Measurements from ENCODE around the gene LSM10.

LSM10 gene

DNA sequence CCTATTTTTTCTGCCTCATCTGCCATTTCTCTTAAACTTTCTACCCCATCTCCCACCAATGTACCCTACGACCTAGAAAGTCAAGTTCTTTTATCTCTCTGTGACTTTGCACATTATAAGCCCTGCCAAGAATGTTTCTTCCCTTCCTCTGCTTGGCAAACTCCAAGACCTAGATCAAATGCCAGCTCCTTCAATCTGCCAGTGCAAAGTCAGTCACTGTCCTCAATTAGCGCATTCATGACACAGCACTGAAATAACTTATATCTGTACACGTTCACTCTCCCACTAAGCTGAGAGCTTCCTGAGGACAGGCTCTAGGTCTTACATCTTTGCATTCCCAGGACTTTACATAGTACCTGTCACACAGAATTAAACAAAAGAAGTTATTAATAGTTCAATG lies 21.4 kb upstream of the LSM10 start:
- no peak for ATAC-seq (ENCODE audit: insufficient read depth, low read depth)
- no peaks in the 10 kb centered on the region for H3K79me2 ChIP-seq (ENCODE audit: insufficient read depth, low read length)

GRCh38 chr1:36417931-36418330 lies 20.2 kb upstream of the LSM10 start:
- H3K27ac ChIP-seq (ENCODE audit: low read length) = no peak overlapping the region
- no peaks in the 10 kb centered on the region for H4K20me1 ChIP-seq (ENCODE audit: insufficient read depth, low read length)
- H3K79me2 ChIP-seq (ENCODE audit: insufficient read depth, low read length) = no peaks in the 10 kb centered on the region
- DNase-seq (no peak), ATAC-seq (ENCODE audit: insufficient read depth, low read depth) (no peak)
- no peaks in the 10 kb centered on the region for H3K9me3 ChIP-seq (ENCODE audit: insufficient read depth, low read length, severe bottlenecking)
- H3K36me3 ChIP-seq (ENCODE audit: insufficient read depth, low read length) = peaks cover 5% of the 10 kb centered on the region; the same call in 1 of the 2 replicates
- no peaks in the 10 kb centered on the region for H3K27me3 ChIP-seq (ENCODE audit: insufficient read depth, low read length, poor library complexity)
- peaks cover 7% of the 10 kb centered on the region for H3K4me1 ChIP-seq (ENCODE audit: insufficient read depth, low read length)
- H3K9ac ChIP-seq (ENCODE audit: low read depth, low read length) = no peak overlapping the region
- TF ChIP-seq EZH2 (IDR thresholded peaks at IDR 0.05; ENCODE audit: borderline replicate concordance, low read depth, low read length, severe bottlenecking) = no peak
- no peak for TF ChIP-seq CTCF (IDR thresholded peaks at IDR 0.05; ENCODE audit: borderline replicate concordance, extremely low read depth, low read length, poor library complexity, severe bottlenecking)
- no peak overlapping the region for H2AFZ ChIP-seq (ENCODE audit: low read depth, low read length)
- H3K4me2 ChIP-seq (ENCODE audit: insufficient read depth, low read length) = no peak overlapping the region
- no peak overlapping the region for H3K4me3 ChIP-seq (ENCODE audit: low read depth in 1 of 2, low read length in 2 of 2)

More for the DNA sequence above, 21.4 kb upstream of the LSM10 start:
- Histone ChIP-seq H3K9me3 (ENCODE audit: insufficient read depth, low read length, severe bottlenecking) (no peaks in the 10 kb centered on the region), H4K20me1 (ENCODE audit: insufficient read depth, low read length) (no peaks in the 10 kb centered on the region), H3K36me3 (ENCODE audit: insufficient read depth, low read length) (peaks cover 5% of the 10 kb centered on the region; the same call in 1 of the 2 replicates), H3K27ac (ENCODE audit: low read length) (no peak overlapping the region), H3K9ac (ENCODE audit: low read depth, low read length) (no peak overlapping the region), H3K27me3 (ENCODE audit: insufficient read depth, low read length, poor library complexity) (no peaks in the 10 kb centered on the region), H3K4me1 (ENCODE audit: insufficient read depth, low read length) (peaks cover 7% of the 10 kb centered on the region), H3K4me3 (ENCODE audit: low read depth in 1 of 2, low read length in 2 of 2) (no peak overlapping the region), H2AFZ (ENCODE audit: low read depth, low read length) (no peak overlapping the region), H3K4me2 (ENCODE audit: insufficient read depth, low read length) (no peak overlapping the region)
- no peak for TF ChIP-seq EZH2 (IDR thresholded peaks at IDR 0.05; ENCODE audit: borderline replicate concordance, low read depth, low read length, severe bottlenecking)
- no peak for TF ChIP-seq CTCF (IDR thresholded peaks at IDR 0.05; ENCODE audit: borderline replicate concordance, extremely low read depth, low read length, poor library complexity, severe bottlenecking)
- DNase-seq = no peak

DNA sequence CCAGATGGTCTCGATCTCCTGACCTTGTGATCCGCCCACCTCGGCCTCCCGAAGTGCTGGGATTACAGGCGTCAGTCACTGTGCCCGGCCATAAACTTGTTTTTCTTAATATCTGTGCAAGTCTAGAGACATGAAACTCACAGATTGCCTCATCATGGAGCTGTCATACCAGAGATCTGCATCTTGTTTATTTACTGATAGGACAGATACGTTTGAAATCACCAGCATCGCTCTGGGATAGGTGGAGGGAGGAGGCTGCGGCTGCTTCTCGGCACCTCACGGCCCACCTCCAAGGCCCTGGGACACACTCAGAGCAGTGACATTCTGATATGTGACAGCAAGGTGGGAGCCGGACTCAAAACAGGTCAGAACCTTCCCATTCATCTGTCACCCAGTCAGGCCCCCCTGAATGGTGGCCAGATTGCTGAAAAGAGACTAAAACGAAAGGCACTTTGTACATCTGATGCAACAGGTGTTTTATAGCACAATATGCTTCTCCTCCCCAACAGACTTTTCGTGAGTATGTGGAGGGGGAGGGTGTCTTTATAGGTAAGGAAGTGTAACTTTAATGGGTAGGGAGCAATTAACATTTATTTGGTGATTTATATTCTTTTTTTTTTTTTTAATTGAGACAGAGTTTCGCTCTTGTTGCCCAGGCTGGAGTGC lies 18.1 kb upstream of the LSM10 start:
- DNase-seq (no peak), ATAC-seq (ENCODE audit: insufficient read depth, low read depth) (no peak)
- H3K36me3 ChIP-seq (ENCODE audit: insufficient read depth, low read length) = no peaks in the 10 kb centered on the region
- no peak overlapping the region for H2AFZ ChIP-seq (ENCODE audit: low read depth, low read length)
- no peak overlapping the region for H3K9ac ChIP-seq (ENCODE audit: low read depth, low read length)
- no peak overlapping the region for H3K27ac ChIP-seq (ENCODE audit: low read length)
- no peak overlapping the region for H3K4me2 ChIP-seq (ENCODE audit: insufficient read depth, low read length)
- no peaks in the 10 kb centered on the region for H4K20me1 ChIP-seq (ENCODE audit: insufficient read depth, low read length)
- no peak overlapping the region for H3K4me3 ChIP-seq (ENCODE audit: low read depth in 1 of 2, low read length in 2 of 2)
- H3K9me3 ChIP-seq (ENCODE audit: insufficient read depth, low read length, severe bottlenecking) = no peaks in the 10 kb centered on the region
- TF ChIP-seq EZH2 (IDR thresholded peaks at IDR 0.05; ENCODE audit: borderline replicate concordance, low read depth, low read length, severe bottlenecking) = no peak
- no peak for TF ChIP-seq CTCF (IDR thresholded peaks at IDR 0.05; ENCODE audit: borderline replicate concordance, extremely low read depth, low read length, poor library complexity, severe bottlenecking)
- H3K4me1 ChIP-seq (ENCODE audit: insufficient read depth, low read length) = peaks cover 14% of the 10 kb centered on the region
- no peaks in the 10 kb centered on the region for H3K27me3 ChIP-seq (ENCODE audit: insufficient read depth, low read length, poor library complexity)
- H3K79me2 ChIP-seq (ENCODE audit: insufficient read depth, low read length) = no peaks in the 10 kb centered on the region
